ENCODE results near the gene CASP10. TPM values are rescaled to one million over a fixed set of nuclear protein-coding genes. Genes with fewer than 3 reads are reported as not detected.
A peak's percentile ranks its signal among the peaks of the same experiment; 100 is the strongest.

CASP10 gene
- total and polyA plus RNA-seq, 2 experiments from 2014 or later: 1.6 to 11.0 TPM

DNA sequence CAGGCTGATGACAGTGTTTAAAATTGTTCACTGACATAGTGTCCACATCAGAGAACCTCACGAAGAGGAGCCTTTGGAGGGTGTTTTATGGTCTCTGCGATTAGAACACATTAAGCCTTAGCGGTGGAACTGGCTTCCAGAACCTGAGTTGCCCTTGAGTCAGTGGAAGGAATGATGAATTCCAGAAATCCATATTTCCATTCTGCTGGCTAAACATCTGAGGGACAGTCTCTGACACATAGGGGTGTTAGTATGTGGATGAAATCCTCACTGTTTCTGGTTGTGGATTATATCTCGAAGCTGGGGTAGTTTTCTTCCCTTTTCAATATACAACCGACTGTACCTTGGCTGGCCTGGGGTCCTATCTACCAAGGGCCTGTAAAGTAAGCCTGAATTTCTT lies 4.0 kb downstream of the CASP10 start:
- Histone ChIP-seq H2AFZ (no peak overlapping the region), H3K4me3 (no peak overlapping the region), H3K9me3 (ENCODE audit: low read depth) (no peaks in the 10 kb centered on the region), H3K9me2 (replicated peaks; ENCODE audit: insufficient read depth) (no peaks in the 10 kb centered on the region), H3K27ac (no peak overlapping the region), H3K27me3 (no peaks in the 10 kb centered on the region), H3K4me2 (peak overlapping the region; percentile 20), H3K36me3 (replicated peaks; ENCODE audit: insufficient read depth, low read depth) (no peaks in the 10 kb centered on the region), H3K4me1 (ENCODE audit: insufficient read depth) (no peaks in the 10 kb centered on the region), H3K79me2 (peaks cover 16% of the 10 kb centered on the region), H4K20me1 (ENCODE audit: insufficient read depth, poor library complexity, severe bottlenecking) (no peaks in the 10 kb centered on the region)
- 74% methylated on average over 5 of the region's 5 CpGs for WGBS (ENCODE audit: low lambda C conversion rate, missing lambda C conversion rate)
- no peak for TF ChIP-seq EZH2phosphoT487 (IDR thresholded peaks at IDR 0.05; ENCODE audit: low read depth, severe bottlenecking, unreplicated experiment)
- TF ChIP-seq CTCF (IDR thresholded peaks at IDR 0.05; ENCODE audit: poor library complexity): no peak
- no peak for TF ChIP-seq EZH2 (IDR thresholded peaks at IDR 0.05; ENCODE audit: borderline replicate concordance)
- DNase-seq (ENCODE audit: low spot score): no peak

DNA sequence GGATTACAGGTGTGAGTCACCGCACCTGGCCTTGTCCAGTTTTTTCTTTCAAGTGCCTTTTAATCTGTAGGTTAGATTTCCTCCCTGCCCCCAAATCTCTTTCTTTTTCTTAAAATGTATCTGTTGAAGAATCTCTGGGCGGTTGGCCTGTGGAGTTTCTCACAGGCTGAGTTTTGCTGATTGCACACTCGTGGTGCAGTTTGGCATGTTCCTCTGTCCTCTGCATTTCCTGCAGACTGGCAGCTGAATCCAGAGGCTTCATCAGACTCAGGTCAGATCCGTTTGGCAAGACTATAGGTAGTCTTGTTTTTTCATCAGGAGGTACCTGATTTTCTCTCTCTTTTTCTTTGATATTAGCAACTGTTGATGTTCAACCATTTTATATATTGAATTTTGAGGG lies 5.5 kb downstream of the CASP10 start:
- TF ChIP-seq EZH2 (IDR thresholded peaks at IDR 0.05; ENCODE audit: borderline replicate concordance) (no peak), EZH2phosphoT487 (IDR thresholded peaks at IDR 0.05; ENCODE audit: low read depth, severe bottlenecking, unreplicated experiment) (no peak), CTCF (IDR thresholded peaks at IDR 0.05; ENCODE audit: poor library complexity) (no peak)
- Histone ChIP-seq H2AFZ (no peak overlapping the region), H3K9me3 (ENCODE audit: low read depth) (no peaks in the 10 kb centered on the region), H3K27me3 (no peaks in the 10 kb centered on the region), H3K36me3 (replicated peaks; ENCODE audit: insufficient read depth, low read depth) (no peaks in the 10 kb centered on the region), H4K20me1 (ENCODE audit: insufficient read depth, poor library complexity, severe bottlenecking) (no peaks in the 10 kb centered on the region), H3K27ac (no peak overlapping the region), H3K4me2 (no peak overlapping the region), H3K4me3 (no peak overlapping the region), H3K9me2 (replicated peaks; ENCODE audit: insufficient read depth) (no peaks in the 10 kb centered on the region), H3K79me2 (peaks cover 15% of the 10 kb centered on the region), H3K4me1 (ENCODE audit: insufficient read depth) (no peaks in the 10 kb centered on the region)
- 92% methylated on average over 4 of the region's 4 CpGs for WGBS (ENCODE audit: low lambda C conversion rate, missing lambda C conversion rate)
- no peak for DNase-seq (ENCODE audit: low spot score)

DNA sequence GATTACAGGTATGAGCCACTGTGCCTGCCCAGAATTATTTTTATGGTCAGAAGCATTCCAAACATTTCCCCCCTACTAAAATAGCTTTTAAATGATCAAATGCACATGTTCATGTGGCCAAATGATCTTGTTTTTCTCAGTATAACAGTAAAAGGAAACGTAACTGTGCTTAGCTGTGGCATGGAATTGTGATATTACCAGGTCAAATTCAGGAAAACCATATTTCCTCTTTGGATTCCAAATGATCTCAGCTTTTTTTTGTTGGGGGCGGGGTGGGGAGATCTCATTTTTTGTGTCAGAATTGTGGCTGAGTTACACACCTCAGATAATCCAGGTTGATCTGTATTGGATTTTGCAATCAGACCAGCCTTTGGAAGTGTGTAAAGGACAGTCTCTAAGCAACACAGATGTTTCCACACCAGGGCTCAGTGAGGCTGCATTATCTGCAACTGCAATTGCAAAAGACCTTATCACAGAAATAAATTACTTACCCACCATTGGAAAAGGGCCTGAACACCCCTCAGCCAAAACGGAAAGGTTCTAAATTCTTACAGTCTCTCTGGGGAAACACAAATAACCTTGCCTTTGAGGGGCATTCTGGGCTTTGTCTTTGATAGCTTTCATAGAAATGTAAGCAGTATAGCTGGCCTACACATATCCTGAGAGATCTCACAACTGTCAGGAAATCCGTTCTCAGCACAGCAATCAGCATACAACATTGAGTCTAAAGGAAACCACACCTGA lies 8.4 kb downstream of the CASP10 start:
- DNase-seq (ENCODE audit: low spot score): peak; percentile 50
- Histone ChIP-seq H3K36me3 (replicated peaks; ENCODE audit: insufficient read depth, low read depth) (no peaks in the 10 kb centered on the region), H3K4me1 (ENCODE audit: insufficient read depth) (peaks cover 8% of the 10 kb centered on the region), H3K79me2 (peaks cover 3% of the 10 kb centered on the region), H3K4me3 (no peak overlapping the region), H3K9me2 (replicated peaks; ENCODE audit: insufficient read depth) (no peaks in the 10 kb centered on the region), H3K27me3 (no peaks in the 10 kb centered on the region), H3K4me2 (no peak overlapping the region), H2AFZ (no peak overlapping the region), H4K20me1 (ENCODE audit: insufficient read depth, poor library complexity, severe bottlenecking) (no peaks in the 10 kb centered on the region), H3K9me3 (ENCODE audit: low read depth) (no peaks in the 10 kb centered on the region), H3K27ac (peak overlapping the region; percentile 30)
- TF ChIP-seq EZH2 (IDR thresholded peaks at IDR 0.05; ENCODE audit: borderline replicate concordance): no peak
- TF ChIP-seq CTCF (IDR thresholded peaks at IDR 0.05; ENCODE audit: poor library complexity): no peak
- no peak for TF ChIP-seq EZH2phosphoT487 (IDR thresholded peaks at IDR 0.05; ENCODE audit: low read depth, severe bottlenecking, unreplicated experiment)
- 56% methylated on average over 4 of the region's 4 CpGs for WGBS (ENCODE audit: low lambda C conversion rate, missing lambda C conversion rate)
